K562 (cell line): ENCODE measurements around the gene CLDN15. TPM values are rescaled to one million over a fixed set of nuclear protein-coding genes. Genes with fewer than 3 reads are reported as not detected.

ENCODE experiments used
- ATAC-seq: fragments of 200-7000 bp; cut with Tn5 transposase; 3 replicates; pipeline ENCODE4 v1.9.1; 2020; ENCODE audit warnings: moderate library complexity
- BruUV-seq: library from RNA; stranded (reverse); fragments of 400-500 nt; replicated peaks from 2 replicates; lab custom pipeline; 2021; lab: Mats Ljungman, UMichigan
- CTCF ChIA-PET: fragments of 300-600 bp; formaldehyde crosslinking; extraction: SDS; loops from one replicate; lab custom pipeline; 2021; ENCODE audit warnings: low intra/inter-chr PET ratio; lab: Yijun Ruan, JAX
- POLR2A ChIA-PET: fragments of 300-600, 350-650 bp; sonication (Branson Sonifier 250); formaldehyde crosslinking; extraction: SDS; loops from one replicate; lab custom pipeline; 2021; ENCODE audit warnings: antibody characterized with exemption, inconsistent platforms; lab: Yijun Ruan, JAX
- DNase-seq, 4 experiments: peaks; one replicate each; pipeline versions ENCODE4 v3.0.0 to v3.0.0-alpha.2; 2011 to 2018; ENCODE audit warnings: low spot score in 3 of 4, mixed read lengths in 3 of 4; ENCODE audit errors: extremely low read depth in 1 of 4
- FAIRE-seq: peaks from 2 replicates; lab custom pipeline; 2011; peaks lifted over from hg19 to GRCh38; lab: Jason Lieb, UNC
- H2AFZ ChIP-seq: 2 replicates; pipeline ENCODE4 v1.6.0; 2011; ENCODE audit warnings: low read depth, low read length, control low read depth, inconsistent platforms
- H3K27ac ChIP-seq: fragments of 200-600 bp; 3 replicates; pipeline ENCODE4 v1.8.0; 2011; ENCODE audit warnings: low read depth, mild to moderate bottlenecking, control low read depth, inconsistent platforms, low read length, moderate library complexity, mixed read lengths; ENCODE audit errors: extremely low read depth
- H3K27me3 ChIP-seq, 2 experiments: fragments of 300-600 bp in 1 of 2; 2 replicates in 1 of 2; 3 replicates in 1 of 2; pipeline versions ENCODE4 v1.6.0 to v1.8.0; 2011; ENCODE audit warnings: inconsistent platforms in 2 of 2, low read length in 2 of 2, mild to moderate bottlenecking in 1 of 2, mixed read lengths in 1 of 2, moderate library complexity in 1 of 2; ENCODE audit not compliant: control insufficient read depth in 2 of 2, insufficient read depth in 2 of 2
- H3K36me3 ChIP-seq: fragments of 300-600 bp; 3 replicates; pipeline ENCODE4 v1.8.0; 2011; ENCODE audit warnings: mild to moderate bottlenecking, low read length, inconsistent platforms; ENCODE audit not compliant: control insufficient read depth, insufficient read depth
- H3K4me1 ChIP-seq, 2 experiments: fragments of 200-600 bp in 1 of 2; replicated peaks in 1 of 2; 2 replicates in 1 of 2; 3 replicates in 1 of 2; pipeline versions ENCODE4 v1.5.1 to v1.8.0; 2011; ENCODE audit warnings: inconsistent platforms in 2 of 2, low read length in 2 of 2, mild to moderate bottlenecking in 1 of 2, mixed read lengths in 1 of 2, moderate library complexity in 1 of 2; ENCODE audit not compliant: control insufficient read depth in 2 of 2, insufficient read depth in 2 of 2
- H3K4me2 ChIP-seq: 2 replicates; pipeline ENCODE4 v1.6.1; 2011; ENCODE audit warnings: low read length, control low read depth, inconsistent platforms, mixed read lengths; ENCODE audit not compliant: insufficient read depth
- H3K4me3 ChIP-seq: fragments of 200-600 bp; sonication (generic), shearing (Covaris generic); 2 replicates; pipeline ENCODE4 v1.5.1; 2016; ENCODE audit warnings: control low read depth, inconsistent platforms
- H3K79me2 ChIP-seq: fragments of 200-600 bp; 3 replicates; pipeline ENCODE4 v1.8.0; 2011; ENCODE audit warnings: low read length, inconsistent platforms; ENCODE audit not compliant: control insufficient read depth, insufficient read depth
- H3K9ac ChIP-seq, 2 experiments: 2 replicates each; pipeline versions ENCODE4 v1.6.0 to v1.6.1; 2011; ENCODE audit warnings: low read depth in 2 of 2, low read length in 2 of 2, control low read depth in 1 of 2, inconsistent platforms in 1 of 2, mild to moderate bottlenecking in 1 of 2, mixed read lengths in 1 of 2; ENCODE audit not compliant: insufficient read depth in 1 of 2
- H3K9me1 ChIP-seq: one replicate; pipeline ENCODE4 v1.6.0; 2011; ENCODE audit warnings: inconsistent platforms, mild to moderate bottlenecking, low read length, moderate library complexity; ENCODE audit not compliant: control insufficient read depth, insufficient read depth
- H3K9me3 ChIP-seq: replicated peaks from 2 replicates; pipeline ENCODE4 v1.5.1; 2011; ENCODE audit warnings: low read depth, low read length, inconsistent platforms; ENCODE audit not compliant: control insufficient read depth, insufficient read depth
- H4K20me1 ChIP-seq: replicated peaks from 2 replicates; pipeline ENCODE4 v1.6.1; 2011; ENCODE audit warnings: low read length, inconsistent platforms, mixed read lengths; ENCODE audit not compliant: control insufficient read depth, insufficient read depth
- BRF1 ChIP-seq: IDR thresholded peaks from 3 replicates; pipeline ENCODE4 v1.6.1; 2011; ENCODE audit warnings: borderline replicate concordance, mild to moderate bottlenecking; ENCODE audit not compliant: insufficient read length; ENCODE audit errors: extremely low read depth
- ELF1 ChIP-seq: fragments of 200-800 bp; sonication (Bioruptor generic); IDR thresholded peaks from 2 replicates; pipeline ENCODE4 v1.6.1; 2016; ENCODE audit warnings: missing genetic modification characterization, missing compliant biosample characterization
- NCOA2 ChIP-seq, 2 experiments: fragments of 450-650 bp; IDR thresholded peaks; 2 replicates each; pipeline ENCODE4 v1.6.1; 2018; ENCODE audit warnings: mild to moderate bottlenecking in 2 of 2, moderate library complexity in 1 of 2; ENCODE audit not compliant: partially characterized antibody in 2 of 2
- POLR3A ChIP-seq: IDR thresholded peaks from 2 replicates; pipeline ENCODE4 v1.6.1; 2011; ENCODE audit warnings: borderline replicate concordance, mild to moderate bottlenecking, moderate library complexity; ENCODE audit not compliant: insufficient read length, insufficient read depth; ENCODE audit errors: extremely low read depth
- SP2 ChIP-seq: IDR thresholded peaks from 2 replicates; pipeline ENCODE4 v1.6.1; 2011; ENCODE audit warnings: mild to moderate bottlenecking, low read depth, low read length, moderate library complexity; ENCODE audit not compliant: poor library complexity, severe bottlenecking; ENCODE audit errors: extremely low read depth
- ZNF695 ChIP-seq: fragments of 450-650 bp; formaldehyde crosslinking; IDR thresholded peaks from 2 replicates; pipeline ENCODE4 v1.4.0; 2020; ENCODE audit warnings: mild to moderate bottlenecking, moderate library complexity
- ZNF79 ChIP-seq: fragments of 250-450 bp; sonication (Bioruptor Pico); IDR thresholded peaks from 2 replicates; pipeline ENCODE4 v1.4.0; 2020; ENCODE audit warnings: low read depth, mild to moderate bottlenecking, moderate library complexity
- WGBS: fragments of 100-300 bp; shearing (Covaris generic); methylation state at CpG from one replicate; pipeline ENCODE4 v1.1.6; 2016; ENCODE audit warnings: low coverage, mixed read lengths; ENCODE audit not compliant: insufficient coverage; ENCODE audit errors: missing lambda C conversion rate; 5-methylcytosine and 5-hydroxymethylcytosine counted together
- in situ Hi-C: fragments of 300-500 bp; cut with MboI; formaldehyde crosslinking; loops from 4 replicates; pipeline ENCODE4 v1.15.0; 2018; ENCODE audit warnings: inconsistent platforms, mixed read lengths
- intact Hi-C: fragments of 100-400 bp; cut with micrococcal nuclease; formaldehyde crosslinking; loops from 2 replicates; pipeline ENCODE4 v1.14.2; 2022
- polyA plus RNA-seq, 8 experiments: library from polyadenylated mRNA; depleted of rRNA in 4 of 8; stranded (reverse) in 5 of 8; unstranded in 3 of 8; fragments of >200 nt; fragmentation: Nextera tagmentation in 2 of 8; fragmentation: Illumina TruSeq in 1 of 8; extraction: Ambion mirVana in 2 of 8; extraction: Trizol in 1 of 8; gene quantifications; 2 replicates each; pipeline versions ENCODE4 v1.2.1 to v1.2.3, GENCODE V29; 2011 to 2014; ENCODE audit warnings: inconsistent platforms in 1 of 8, missing spikeins in 1 of 8
- total RNA-seq, 7 experiments: library from RNA; depleted of rRNA in 6 of 7; stranded (reverse); fragments of >200 nt in 6 of 7; fragmentation: Illumina TruSeq in 2 of 7; extraction: Trizol in 2 of 7; gene quantifications; 2 replicates each; pipeline versions ENCODE4 v1.2.1 to v1.2.3, GENCODE V29; 2011 to 2021; ENCODE audit warnings: low replicate concordance in 1 of 7
- TF ChIP-seq, protein P1 (sequence below): sonication (generic); formaldehyde crosslinking; IDR thresholded peaks from 2 replicates; pipeline ENCODE4 v1.8.0; 2023; ENCODE audit warnings: mild to moderate bottlenecking, missing genetic modification reagents
- TF ChIP-seq, protein P2 (sequence below): fragments of 450-650 bp; formaldehyde crosslinking; IDR thresholded peaks from 2 replicates; pipeline ENCODE4 v1.4.0; 2020; ENCODE audit warnings: mild to moderate bottlenecking, mixed read lengths
- TF ChIP-seq, protein P3 (sequence below): fragments of 250-450 bp; sonication (Bioruptor Pico); IDR thresholded peaks from 2 replicates; pipeline ENCODE4 v1.4.0; 2020

CLDN15 gene
- total and polyA plus RNA-seq, 9 of the 15 experiments (the other 6 are each of a cell fraction or from before 2014, with no cell fraction given) = 0.32 to 14.5 (median 7.4) TPM

DNA sequence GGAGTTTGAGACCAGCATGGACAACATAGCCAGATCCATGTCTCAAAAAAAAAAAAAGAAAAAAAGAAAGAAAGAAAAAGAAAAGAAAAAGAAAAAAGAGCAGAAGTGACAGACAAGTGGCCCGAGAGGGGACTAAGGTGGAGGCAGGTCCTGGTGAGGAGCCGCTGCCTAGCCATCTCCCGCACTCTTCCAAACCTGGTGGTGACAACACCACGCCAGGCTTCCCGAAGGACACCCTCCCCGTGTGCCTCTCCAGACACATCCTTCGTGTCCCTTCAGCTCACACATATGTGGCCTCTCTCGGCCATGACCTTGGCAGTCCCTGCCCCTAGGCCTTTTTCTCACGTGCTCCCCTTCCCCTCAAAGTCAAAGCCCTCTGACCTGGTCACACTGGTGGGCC, 47.6 kb upstream of the CLDN15 start:
- no peak for FAIRE-seq
- TF ChIP-seq BRF1 (no peak), SP2 (no peak), ZNF695 (CRISPR knock-in tag) (no peak), ZNF79 (no peak), NCOA2 (IDR thresholded peaks at IDR 0.05; ENCODE audit: partially characterized antibody in 2 of 2) (no peak), ELF1 (tag) (no peak), POLR3A (no peak)
- TF ChIP-seq, protein P1, sequence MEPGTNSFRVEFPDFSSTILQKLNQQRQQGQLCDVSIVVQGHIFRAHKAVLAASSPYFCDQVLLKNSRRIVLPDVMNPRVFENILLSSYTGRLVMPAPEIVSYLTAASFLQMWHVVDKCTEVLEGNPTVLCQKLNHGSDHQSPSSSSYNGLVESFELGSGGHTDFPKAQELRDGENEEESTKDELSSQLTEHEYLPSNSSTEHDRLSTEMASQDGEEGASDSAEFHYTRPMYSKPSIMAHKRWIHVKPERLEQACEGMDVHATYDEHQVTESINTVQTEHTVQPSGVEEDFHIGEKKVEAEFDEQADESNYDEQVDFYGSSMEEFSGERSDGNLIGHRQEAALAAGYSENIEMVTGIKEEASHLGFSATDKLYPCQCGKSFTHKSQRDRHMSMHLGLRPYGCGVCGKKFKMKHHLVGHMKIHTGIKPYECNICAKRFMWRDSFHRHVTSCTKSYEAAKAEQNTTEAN = no peak
- TF ChIP-seq, protein P2, sequence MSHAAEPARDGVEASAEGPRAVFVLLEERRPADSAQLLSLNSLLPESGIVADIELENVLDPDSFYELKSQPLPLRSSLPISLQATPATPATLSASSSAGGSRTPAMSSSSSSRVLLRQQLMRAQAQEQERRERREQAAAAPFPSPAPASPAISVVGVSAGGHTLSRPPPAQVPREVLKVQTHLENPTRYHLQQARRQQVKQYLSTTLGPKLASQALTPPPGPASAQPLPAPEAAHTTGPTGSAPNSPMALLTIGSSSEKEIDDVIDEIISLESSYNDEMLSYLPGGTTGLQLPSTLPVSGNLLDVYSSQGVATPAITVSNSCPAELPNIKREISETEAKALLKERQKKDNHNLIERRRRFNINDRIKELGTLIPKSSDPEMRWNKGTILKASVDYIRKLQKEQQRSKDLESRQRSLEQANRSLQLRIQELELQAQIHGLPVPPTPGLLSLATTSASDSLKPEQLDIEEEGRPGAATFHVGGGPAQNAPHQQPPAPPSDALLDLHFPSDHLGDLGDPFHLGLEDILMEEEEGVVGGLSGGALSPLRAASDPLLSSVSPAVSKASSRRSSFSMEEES = no peak
- TF ChIP-seq, protein P3, sequence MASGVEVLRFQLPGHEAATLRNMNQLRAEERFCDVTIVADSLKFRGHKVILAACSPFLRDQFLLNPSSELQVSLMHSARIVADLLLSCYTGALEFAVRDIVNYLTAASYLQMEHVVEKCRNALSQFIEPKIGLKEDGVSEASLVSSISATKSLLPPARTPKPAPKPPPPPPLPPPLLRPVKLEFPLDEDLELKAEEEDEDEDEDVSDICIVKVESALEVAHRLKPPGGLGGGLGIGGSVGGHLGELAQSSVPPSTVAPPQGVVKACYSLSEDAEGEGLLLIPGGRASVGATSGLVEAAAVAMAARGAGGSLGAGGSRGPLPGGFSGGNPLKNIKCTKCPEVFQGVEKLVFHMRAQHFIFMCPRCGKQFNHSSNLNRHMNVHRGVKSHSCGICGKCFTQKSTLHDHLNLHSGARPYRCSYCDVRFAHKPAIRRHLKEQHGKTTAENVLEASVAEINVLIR (CRISPR knock-in tag) = no peak
- ChIA-PET CTCF (no interaction called here), POLR2A (no interaction called here)
- H2AFZ ChIP-seq = no peak overlapping the region
- ATAC-seq = no peak
- H3K4me1 ChIP-seq = peaks cover 0 to 3% of the 10 kb centered on the region in 2 experiments; a peak in 1 of 5 replicates
- WGBS = 22% methylated on average over 8 of the region's 9 CpGs
- no TSS peak for BruUV-seq
- no peaks in the 10 kb centered on the region for H4K20me1 ChIP-seq
- H3K9me3 ChIP-seq = no peaks in the 10 kb centered on the region
- no peak overlapping the region for H3K9ac ChIP-seq
- intact Hi-C loops (loop anchor here (10.0 kb wide), 1 partner anchor 210 kb away; no protein-coding TSS in a partner anchor), in situ Hi-C loops (loop anchor here (5.0 to 25.0 kb wide), 2 partner anchors 373 to 1303 kb away; no protein-coding TSS in a partner anchor)
- H3K79me2 ChIP-seq = no peaks in the 10 kb centered on the region
- H3K36me3 ChIP-seq = no peaks in the 10 kb centered on the region
- no peak for DNase-seq
- H3K4me2 ChIP-seq = no peak overlapping the region
- no peak overlapping the region for H3K4me3 ChIP-seq
- peaks cover 0 to 33% of the 10 kb centered on the region in 2 experiments; a peak in 2 of 5 replicates for H3K27me3 ChIP-seq
- no peaks in the 10 kb centered on the region for H3K9me1 ChIP-seq
- H3K27ac ChIP-seq = no peak overlapping the region
